Vagina (tissue), 2 donors: ENCODE measurements around the gene PRR22.

Experiments
- POLR2A ChIP-seq, 2 donors: fragments of 450-650 bp; IDR thresholded peaks; one replicate each; pipeline ENCODE4 v1.6.1; 2017; ENCODE audit warnings: antibody characterized with exemption in 2 of 2, mild to moderate bottlenecking in 2 of 2, moderate library complexity in 2 of 2
- TF ChIP-seq, protein P1 (sequence below), 3 experiments: fragments of 450-650 bp in 2 of 3; fragments of 200-600 bp in 1 of 3; sonication (generic) in 1 of 3; IDR thresholded peaks; one replicate each; pipeline ENCODE4 v1.5.1; 2017 to 2019; ENCODE audit warnings: antibody characterized with exemption in 3 of 3, mild to moderate bottlenecking in 2 of 3, moderate library complexity in 2 of 3

- TF ChIP-seq, protein P1, sequence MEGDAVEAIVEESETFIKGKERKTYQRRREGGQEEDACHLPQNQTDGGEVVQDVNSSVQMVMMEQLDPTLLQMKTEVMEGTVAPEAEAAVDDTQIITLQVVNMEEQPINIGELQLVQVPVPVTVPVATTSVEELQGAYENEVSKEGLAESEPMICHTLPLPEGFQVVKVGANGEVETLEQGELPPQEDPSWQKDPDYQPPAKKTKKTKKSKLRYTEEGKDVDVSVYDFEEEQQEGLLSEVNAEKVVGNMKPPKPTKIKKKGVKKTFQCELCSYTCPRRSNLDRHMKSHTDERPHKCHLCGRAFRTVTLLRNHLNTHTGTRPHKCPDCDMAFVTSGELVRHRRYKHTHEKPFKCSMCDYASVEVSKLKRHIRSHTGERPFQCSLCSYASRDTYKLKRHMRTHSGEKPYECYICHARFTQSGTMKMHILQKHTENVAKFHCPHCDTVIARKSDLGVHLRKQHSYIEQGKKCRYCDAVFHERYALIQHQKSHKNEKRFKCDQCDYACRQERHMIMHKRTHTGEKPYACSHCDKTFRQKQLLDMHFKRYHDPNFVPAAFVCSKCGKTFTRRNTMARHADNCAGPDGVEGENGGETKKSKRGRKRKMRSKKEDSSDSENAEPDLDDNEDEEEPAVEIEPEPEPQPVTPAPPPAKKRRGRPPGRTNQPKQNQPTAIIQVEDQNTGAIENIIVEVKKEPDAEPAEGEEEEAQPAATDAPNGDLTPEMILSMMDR (IDR thresholded peaks at IDR 0.05): no peak
- no peak for TF ChIP-seq POLR2A (IDR thresholded peaks at IDR 0.05)
Observed at GRCh38 chr19:5788422-5788821, 3.9 kb upstream of the PRR22 start.
